GM12872 (cell line): ENCODE data around the gene KCNRG.

Experiments used
- CTCF ChIP-seq: IDR thresholded peaks from 3 replicates; pipeline ENCODE4 v1.5.1; 2011; ENCODE audit warnings: low read depth, mild to moderate bottlenecking, low read length, moderate library complexity; ENCODE audit not compliant: insufficient read depth

Gene KCNRG

GRCh38 chr13:49997955-49998354 lies 17.3 kb upstream of the KCNRG start:
- no peak for TF ChIP-seq CTCF

GRCh38 chr13:49998714-49999624 lies 16.3 kb upstream of the KCNRG start:
- no peak for TF ChIP-seq CTCF

DNA sequence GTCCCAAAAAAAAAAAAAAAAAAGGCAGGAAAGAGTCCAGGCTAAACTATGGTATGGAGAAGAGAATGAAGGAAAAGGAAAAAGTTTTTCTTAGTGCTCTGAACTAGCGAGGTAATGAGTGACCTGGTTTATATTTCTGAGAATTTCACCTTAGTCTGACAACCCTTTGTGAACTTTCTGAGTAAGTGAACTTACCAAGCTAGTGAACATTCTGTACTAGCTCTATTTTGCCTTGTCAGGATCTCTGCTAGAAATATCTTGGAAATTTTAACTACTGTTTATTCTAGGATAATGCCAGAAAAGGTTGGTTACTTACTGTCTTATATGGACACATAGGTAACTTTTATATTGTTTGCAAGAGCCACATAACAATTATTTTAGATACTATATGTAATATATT lies 14.0 kb upstream of the KCNRG start:
- TF ChIP-seq CTCF: no peak

- TF ChIP-seq CTCF: no peak
Observed at GRCh38 chr13:50006426-50007135, 8.7 kb upstream of the KCNRG start.

DNA sequence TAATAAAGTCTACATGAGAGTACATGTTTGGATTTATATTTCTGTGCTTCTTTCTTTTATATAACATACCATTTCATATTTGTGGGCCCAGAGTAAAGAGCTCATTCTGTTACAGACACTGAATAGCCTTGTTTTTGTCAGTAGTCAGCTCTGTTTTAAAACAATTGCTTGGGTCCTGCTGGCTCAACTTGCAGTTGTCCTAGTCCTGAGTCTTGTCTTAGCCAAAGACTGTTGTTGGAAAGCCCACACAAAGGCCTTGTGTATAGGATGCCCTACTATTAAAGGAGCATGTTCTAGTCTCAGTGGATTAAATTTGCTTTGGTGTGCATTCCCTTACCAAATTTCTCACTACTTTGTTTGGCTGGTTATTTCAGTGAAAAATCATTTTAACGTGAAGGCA lies 3.8 kb upstream of the KCNRG start:
- TF ChIP-seq CTCF: no peak

DNA sequence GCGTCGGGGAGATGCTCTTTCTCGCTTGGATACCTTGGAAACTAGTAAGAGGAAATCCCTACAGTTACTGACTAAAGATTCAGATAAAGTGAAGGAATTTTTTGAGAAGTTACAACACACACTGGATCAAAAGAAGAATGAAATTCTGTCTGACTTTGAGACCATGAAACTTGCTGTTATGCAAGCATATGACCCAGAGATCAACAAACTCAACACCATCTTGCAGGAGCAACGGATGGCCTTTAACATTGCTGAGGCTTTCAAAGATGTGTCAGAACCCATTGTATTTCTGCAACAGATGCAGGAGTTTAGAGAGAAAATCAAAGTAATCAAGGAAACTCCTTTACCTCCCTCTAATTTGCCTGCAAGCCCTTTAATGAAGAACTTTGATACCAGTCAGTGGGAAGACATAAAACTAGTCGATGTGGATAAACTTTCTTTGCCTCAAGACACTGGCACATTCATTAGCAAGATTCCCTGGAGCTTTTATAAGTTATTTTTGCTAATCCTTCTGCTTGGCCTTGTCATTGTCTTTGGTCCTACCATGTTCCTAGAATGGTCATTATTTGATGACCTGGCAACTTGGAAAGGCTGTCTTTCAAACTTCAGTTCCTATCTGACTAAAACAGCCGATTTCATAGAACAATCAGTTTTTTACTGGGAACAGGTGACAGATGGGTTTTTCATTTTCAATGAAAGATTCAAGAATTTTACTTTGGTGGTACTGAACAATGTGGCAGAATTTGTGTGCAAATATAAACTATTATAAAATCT lies 2.7 kb upstream of the KCNRG start:
- no peak for TF ChIP-seq CTCF

- no peak for TF ChIP-seq CTCF
Observed at GRCh38 chr13:50014386-50014785, 858 bp upstream of the KCNRG start.
